SU-DHL-6 (cell line): Measurements from ENCODE around the gene TACR1.

Source experiments
- EZH2phosphoT487 ChIP-seq: fragments of 200-600 bp; sonication (generic), shearing (Covaris generic); conservative IDR thresholded peaks from 2 replicates; pipeline ENCODE4 v1.6.1; 2018; ENCODE audit warnings: mild to moderate bottlenecking, antibody characterized with exemption, low read length, moderate library complexity, mixed read lengths
- TF ChIP-seq, protein P1 (sequence below): fragments of 200-600 bp; sonication (generic); IDR thresholded peaks from one replicate; pipeline ENCODE4 v1.5.1; 2017; ENCODE audit warnings: antibody characterized with exemption, mild to moderate bottlenecking, low read length, moderate library complexity; ENCODE audit not compliant: insufficient read depth, poor library complexity, severe bottlenecking

DNA sequence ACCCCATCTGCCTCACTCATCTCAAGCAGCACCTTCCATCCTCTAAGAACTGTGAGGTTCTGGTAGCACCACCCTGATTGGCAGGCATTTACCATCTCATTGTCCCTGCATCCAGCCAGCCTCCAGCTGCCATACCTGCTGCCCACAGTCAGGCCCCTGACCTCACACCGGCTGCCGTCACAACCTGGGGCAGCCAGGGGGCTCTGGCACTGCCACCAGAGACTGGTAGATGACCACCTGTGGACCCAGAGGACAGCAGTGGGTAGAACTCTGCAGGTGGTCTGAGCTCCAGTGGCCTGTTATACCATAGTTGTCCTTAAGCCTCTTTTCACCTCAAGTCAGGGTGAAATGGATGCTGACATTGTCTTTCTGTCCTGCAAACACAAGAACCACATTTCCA, 171.4 kb downstream of the TACR1 start:
- TF ChIP-seq, protein P1, sequence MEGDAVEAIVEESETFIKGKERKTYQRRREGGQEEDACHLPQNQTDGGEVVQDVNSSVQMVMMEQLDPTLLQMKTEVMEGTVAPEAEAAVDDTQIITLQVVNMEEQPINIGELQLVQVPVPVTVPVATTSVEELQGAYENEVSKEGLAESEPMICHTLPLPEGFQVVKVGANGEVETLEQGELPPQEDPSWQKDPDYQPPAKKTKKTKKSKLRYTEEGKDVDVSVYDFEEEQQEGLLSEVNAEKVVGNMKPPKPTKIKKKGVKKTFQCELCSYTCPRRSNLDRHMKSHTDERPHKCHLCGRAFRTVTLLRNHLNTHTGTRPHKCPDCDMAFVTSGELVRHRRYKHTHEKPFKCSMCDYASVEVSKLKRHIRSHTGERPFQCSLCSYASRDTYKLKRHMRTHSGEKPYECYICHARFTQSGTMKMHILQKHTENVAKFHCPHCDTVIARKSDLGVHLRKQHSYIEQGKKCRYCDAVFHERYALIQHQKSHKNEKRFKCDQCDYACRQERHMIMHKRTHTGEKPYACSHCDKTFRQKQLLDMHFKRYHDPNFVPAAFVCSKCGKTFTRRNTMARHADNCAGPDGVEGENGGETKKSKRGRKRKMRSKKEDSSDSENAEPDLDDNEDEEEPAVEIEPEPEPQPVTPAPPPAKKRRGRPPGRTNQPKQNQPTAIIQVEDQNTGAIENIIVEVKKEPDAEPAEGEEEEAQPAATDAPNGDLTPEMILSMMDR, result no peak
- TF ChIP-seq EZH2phosphoT487, result no peak
